Testis (tissue), 3 donors: Measurements from ENCODE around the gene CST9. TPM values are rescaled to one million over a fixed set of nuclear protein-coding genes. Genes with fewer than 3 reads are reported as not detected.

Experiments
- DNase-seq: peaks from one replicate; pipeline ENCODE4 v3.0.0-alpha.2; 2019
- H3K27ac ChIP-seq, 2 donors: fragments of 200-600 bp; sonication (generic); one replicate each; pipeline ENCODE4 v1.5.1; 2019
- H3K27me3 ChIP-seq: fragments of 200-600 bp; sonication (generic); one replicate; pipeline ENCODE4 v1.5.1; 2019
- H3K36me3 ChIP-seq: fragments of 200-600 bp; sonication (generic); one replicate; pipeline ENCODE4 v1.5.1; 2017; ENCODE audit warnings: low read depth; ENCODE audit errors: missing control alignments
- H3K4me1 ChIP-seq: fragments of 200-600 bp; sonication (generic); one replicate; pipeline ENCODE4 v1.5.1; 2019
- H3K4me3 ChIP-seq, 2 donors: fragments of 200-600 bp; sonication (generic); one replicate each; pipeline ENCODE4 v1.5.1; 2017 to 2019
- H3K9me3 ChIP-seq: fragments of 200-600 bp; sonication (generic); one replicate; pipeline ENCODE4 v1.5.1; 2017
- CTCF ChIP-seq, 3 experiments: fragments of 450-650 bp in 2 of 3; fragments of 200-600 bp in 1 of 3; sonication (generic) in 1 of 3; IDR thresholded peaks; one replicate each; pipeline ENCODE4 v1.5.1; 2016 to 2019; ENCODE audit warnings: antibody characterized with exemption in 3 of 3, mild to moderate bottlenecking in 2 of 3, moderate library complexity in 1 of 3
- POLR2A ChIP-seq: fragments of 450-650 bp; IDR thresholded peaks from one replicate; pipeline ENCODE4 v1.6.1; 2017; ENCODE audit warnings: antibody characterized with exemption, mild to moderate bottlenecking, moderate library complexity
- WGBS, 2 donors: methylation state at CpG; one replicate each; pipeline ENCODE4 v1.1.5; 2018; 5-methylcytosine and 5-hydroxymethylcytosine counted together
- intact Hi-C: fragments of 100-400 bp; cut with DNase I; formaldehyde crosslinking; loops from one replicate; pipeline ENCODE4 v1.15.1; 2023; ENCODE audit warnings: low total_unique reads
- polyA plus RNA-seq: library from polyadenylated mRNA; stranded (reverse); fragments of 350-450 nt; fragmentation: Illumina TruSeq; extraction: RNeasy Lipid Tissue Mini Kit (QIAGEN cat#74804); gene quantifications from one replicate; pipeline ENCODE4 v1.2.3, GENCODE V29; 2014; ENCODE audit warnings: low read depth, low replicate concordance; ENCODE audit not compliant: insufficient read depth
- total RNA-seq, 2 donors: library from RNA; depleted of rRNA; stranded (reverse); fragments of >200 nt; gene quantifications; one replicate each; pipeline ENCODE4 v1.2.3, GENCODE V29; 2016

CST9 gene
- total and polyA plus RNA-seq, 3 donors from 2014 or later = 0.19 TPM; not detected in 2

GRCh38 chr20:23564927-23565326, 40.8 kb downstream of the CST9 start:
- WGBS, 2 donors = 79 to 85% methylated on average over 2 to 3 of the region's 3 CpGs
- intact Hi-C loops = no loop called here
- Histone ChIP-seq H3K4me3 (no peak overlapping the region), H3K9me3 (no peaks in the 10 kb centered on the region), H3K27me3 (no peaks in the 10 kb centered on the region), H3K27ac (no peak overlapping the region), H3K4me1 (no peaks in the 10 kb centered on the region), H3K36me3 (no peaks in the 10 kb centered on the region)
- TF ChIP-seq CTCF (IDR thresholded peaks at IDR 0.05) (no peak), POLR2A (no peak)
- no peak for DNase-seq

GRCh38 chr20:23562721-23563342, 42.9 kb downstream of the CST9 start:
- no peak for TF ChIP-seq POLR2A
- no peak for TF ChIP-seq CTCF (IDR thresholded peaks at IDR 0.05)
- H3K36me3 ChIP-seq = no peaks in the 10 kb centered on the region
- intact Hi-C loops = no loop called here
- DNase-seq = no peak
- 89% methylated on average over 1 of the region's 1 CpG; no CpG with 5 or more reads in 1 of the 2 donors for WGBS, 2 donors
- H3K4me3 ChIP-seq = no peak overlapping the region
- no peaks in the 10 kb centered on the region for H3K9me3 ChIP-seq
- no peaks in the 10 kb centered on the region for H3K27me3 ChIP-seq
- no peaks in the 10 kb centered on the region for H3K4me1 ChIP-seq
- H3K27ac ChIP-seq = no peak overlapping the region

- DNase-seq = no peak
- Histone ChIP-seq H3K4me1 (no peaks in the 10 kb centered on the region), H3K27me3 (no peaks in the 10 kb centered on the region), H3K9me3 (no peaks in the 10 kb centered on the region), H3K36me3 (no peaks in the 10 kb centered on the region), H3K4me3 (no peak overlapping the region), H3K27ac (no peak overlapping the region)
- WGBS, 2 donors = 67 to 73% methylated on average over 1 of the region's 1 CpG
- TF ChIP-seq CTCF (IDR thresholded peaks at IDR 0.05) (no peak), POLR2A (no peak)
- intact Hi-C loops = no loop called here
These were observed 51.3 kb downstream of the CST9 start for GRCh38 chr20:23554401-23554800.

Other genes with a start within 250 kb of the CST9 start
- gene GZF1, start 243.7 kb downstream of the CST9 start, total RNA-seq = 10 to 100 TPM; 46.1 to 47.4 TPM
- 32.4 TPM for gene GZF1, start 243.7 kb downstream of the CST9 start, polyA plus RNA-seq
- 10 to 100 TPM; 37.8 to 40.4 TPM for gene NAPB, start 184.4 kb downstream of the CST9 start, total RNA-seq
- 14.7 TPM for gene NAPB, start 184.4 kb downstream of the CST9 start, polyA plus RNA-seq
- gene CSTL1, start 166.2 kb downstream of the CST9 start, total RNA-seq = 1 to 10 TPM; 2.0 to 8.9 TPM
- 9.3 TPM for gene CSTL1, start 166.2 kb downstream of the CST9 start, polyA plus RNA-seq
- not detected for gene CST11, start 153.0 kb downstream of the CST9 start, total RNA-seq
- not detected for gene CST11, start 153.0 kb downstream of the CST9 start, polyA plus RNA-seq
- 10 to 100 TPM in 1 of 2 donors, 1 to 10 TPM in 1; 9.0 to 14.3 TPM for gene CST8, start 114.8 kb downstream of the CST9 start, total RNA-seq
- gene CST8, start 114.8 kb downstream of the CST9 start, polyA plus RNA-seq = 31.5 TPM
- 100 to 1,000 TPM in 1 of 2 donors, 10 to 100 TPM in 1; 78.8 to 127 TPM for gene CST9L, start 37.4 kb downstream of the CST9 start, total RNA-seq
- 184 TPM for gene CST9L, start 37.4 kb downstream of the CST9 start, polyA plus RNA-seq
- 1,000 to 10,000 TPM; 3,145 to 4,272 TPM for gene CST3, start 32.0 kb upstream of the CST9 start, total RNA-seq
- 1,703 TPM for gene CST3, start 32.0 kb upstream of the CST9 start, polyA plus RNA-seq
- gene CST4, start 83.1 kb upstream of the CST9 start, total RNA-seq = not detected
- gene CST4, start 83.1 kb upstream of the CST9 start, polyA plus RNA-seq = not detected
- 1 to 10 TPM; 1.0 to 1.1 TPM for gene CST1, start 145.0 kb upstream of the CST9 start, total RNA-seq
- 0.96 TPM for gene CST1, start 145.0 kb upstream of the CST9 start, polyA plus RNA-seq
- gene CST2, start 220.8 kb upstream of the CST9 start, total RNA-seq = not detected
- gene CST2, start 220.8 kb upstream of the CST9 start, polyA plus RNA-seq = 0.49 TPM